ENCODE data around the gene TOX3. TPM values are rescaled to one million over a fixed set of nuclear protein-coding genes. Genes with fewer than 3 reads are reported as not detected.
A peak's percentile ranks its signal among the peaks of the same experiment; 100 is the strongest.

The TOX3 gene
- total RNA-seq, 1 donor from 2014 or later: not detected

- DNase-seq (ENCODE audit: low read depth in 2 of 2): no peak
These were observed 17.0 kb upstream of the TOX3 start for GRCh38 chr16:52563767-52564611.

- no peak for DNase-seq (ENCODE audit: low read depth in 2 of 2)
These were observed 15.8 kb upstream of the TOX3 start for GRCh38 chr16:52562770-52563169.

- DNase-seq (ENCODE audit: low read depth in 2 of 2): no peak
These were observed 15.2 kb upstream of the TOX3 start for GRCh38 chr16:52561910-52562741.

GRCh38 chr16:52558448-52558847, 11.5 kb upstream of the TOX3 start:
- DNase-seq (ENCODE audit: low read depth in 2 of 2): no peak

GRCh38 chr16:52557236-52557635, 10.3 kb upstream of the TOX3 start:
- DNase-seq (ENCODE audit: low read depth in 2 of 2): no peak

- no peak for DNase-seq (ENCODE audit: low read depth in 2 of 2)
These were observed 9.1 kb upstream of the TOX3 start for GRCh38 chr16:52556083-52556482.

- no peak for DNase-seq (ENCODE audit: low read depth in 2 of 2)
These were observed 8.6 kb upstream of the TOX3 start for GRCh38 chr16:52555572-52555971.

GRCh38 chr16:52554334-52554733, 7.4 kb upstream of the TOX3 start:
- no peak for DNase-seq (ENCODE audit: low read depth in 2 of 2)

- no peak for DNase-seq (ENCODE audit: low read depth in 2 of 2)
These were observed 6.4 kb upstream of the TOX3 start for GRCh38 chr16:52553322-52553721.

- no peak for DNase-seq (ENCODE audit: low read depth in 2 of 2)
These were observed 5.7 kb upstream of the TOX3 start for GRCh38 chr16:52552643-52553042.

- DNase-seq (ENCODE audit: low read depth in 2 of 2): peak in 1 of 2 donors; percentile 12
These were observed 2.2 kb upstream of the TOX3 start for GRCh38 chr16:52549011-52549692.

GRCh38 chr16:52548261-52549010, 1.5 kb upstream of the TOX3 start:
- DNase-seq (ENCODE audit: low read depth in 2 of 2): no peak

- DNase-seq (ENCODE audit: low read depth in 2 of 2): no peak
These were observed 882 bp upstream of the TOX3 start for GRCh38 chr16:52547834-52548215.

GRCh38 chr16:52546291-52547003, 496 bp downstream of the TOX3 start:
- DNase-seq (ENCODE audit: low read depth in 2 of 2): no peak

- DNase-seq (ENCODE audit: low read depth in 2 of 2): no peak
These were observed 1.1 kb downstream of the TOX3 start for GRCh38 chr16:52545898-52546266.

GRCh38 chr16:52545222-52545897, 1.6 kb downstream of the TOX3 start:
- no peak for DNase-seq (ENCODE audit: low read depth in 2 of 2)

GRCh38 chr16:52544703-52545102, 2.2 kb downstream of the TOX3 start:
- no peak for DNase-seq (ENCODE audit: low read depth in 2 of 2)

GRCh38 chr16:52543654-52544053, 3.3 kb downstream of the TOX3 start:
- no peak for DNase-seq (ENCODE audit: low read depth in 2 of 2)

- no peak for DNase-seq (ENCODE audit: low read depth in 2 of 2)
These were observed 6.0 kb downstream of the TOX3 start for GRCh38 chr16:52540910-52541309.

GRCh38 chr16:52539191-52539590, 7.8 kb downstream of the TOX3 start:
- DNase-seq (ENCODE audit: low read depth in 2 of 2): no peak
